Epidermal melanocyte (primary cell): ENCODE measurements around the gene TRAFD1.

Experiments
- DNase-seq: peaks from one replicate; pipeline ENCODE4 v3.0.0; 2011; ENCODE audit warnings: low spot score; ENCODE audit not compliant: insufficient read length

Gene TRAFD1

DNA sequence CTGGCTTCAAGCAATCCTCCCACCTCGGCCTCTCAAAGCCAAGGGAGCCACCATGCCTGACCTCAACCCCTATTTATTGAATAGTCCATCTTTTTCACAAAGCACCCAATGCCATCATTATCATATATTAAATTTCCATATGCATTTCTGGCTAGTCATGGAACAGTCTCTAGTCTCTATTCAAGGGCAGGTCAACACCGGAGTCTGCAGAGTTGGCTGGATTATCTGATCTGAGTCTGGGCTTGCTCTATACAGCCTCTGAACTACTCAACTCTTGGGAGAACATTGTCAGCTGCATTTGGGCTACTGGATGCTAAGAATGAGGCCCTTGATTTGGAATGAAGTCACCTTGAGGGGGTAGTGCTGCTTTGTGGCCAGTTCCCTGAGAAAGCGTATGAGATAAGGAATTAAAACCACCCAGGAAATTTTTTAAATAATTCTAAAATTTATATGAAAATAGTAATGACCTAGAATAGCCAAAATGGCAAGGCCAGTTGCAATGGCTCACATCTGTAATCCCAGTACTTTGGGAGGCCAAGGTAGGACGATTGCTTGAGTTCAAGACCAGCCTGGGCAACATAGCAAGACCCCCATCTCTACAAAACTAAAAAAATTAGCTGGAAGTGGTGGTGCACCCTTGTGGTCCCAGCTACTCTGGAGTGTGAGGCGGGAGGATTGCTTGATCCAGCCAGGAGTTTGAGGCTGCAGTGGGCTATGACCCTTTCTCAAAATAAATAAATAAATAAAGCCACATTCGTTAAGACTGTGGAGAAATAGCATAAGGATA, 9.9 kb upstream of the TRAFD1 start:
- DNase-seq, result no peak

GRCh38 chr12:112116232-112117060, 8.9 kb upstream of the TRAFD1 start:
- DNase-seq, result no peak

DNA sequence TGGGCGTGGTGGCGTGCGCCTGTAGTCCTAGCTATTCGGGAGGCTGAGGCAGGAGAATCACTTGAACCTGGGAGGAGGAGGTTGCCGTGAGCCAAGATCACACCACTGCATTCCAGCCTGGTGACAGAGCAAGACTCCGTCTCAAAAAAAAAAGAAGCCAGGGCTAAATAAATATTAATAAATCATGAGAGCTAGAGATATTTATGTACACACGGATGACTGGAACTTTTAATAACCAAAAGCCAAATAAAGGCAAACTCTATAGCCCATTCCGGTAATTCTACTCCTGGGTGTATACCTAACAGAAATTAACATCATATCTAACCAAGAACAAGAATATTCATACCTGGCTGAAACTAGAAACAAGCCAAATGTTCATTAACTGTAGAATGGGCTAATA, 7.7 kb upstream of the TRAFD1 start:
- no peak for DNase-seq

DNA sequence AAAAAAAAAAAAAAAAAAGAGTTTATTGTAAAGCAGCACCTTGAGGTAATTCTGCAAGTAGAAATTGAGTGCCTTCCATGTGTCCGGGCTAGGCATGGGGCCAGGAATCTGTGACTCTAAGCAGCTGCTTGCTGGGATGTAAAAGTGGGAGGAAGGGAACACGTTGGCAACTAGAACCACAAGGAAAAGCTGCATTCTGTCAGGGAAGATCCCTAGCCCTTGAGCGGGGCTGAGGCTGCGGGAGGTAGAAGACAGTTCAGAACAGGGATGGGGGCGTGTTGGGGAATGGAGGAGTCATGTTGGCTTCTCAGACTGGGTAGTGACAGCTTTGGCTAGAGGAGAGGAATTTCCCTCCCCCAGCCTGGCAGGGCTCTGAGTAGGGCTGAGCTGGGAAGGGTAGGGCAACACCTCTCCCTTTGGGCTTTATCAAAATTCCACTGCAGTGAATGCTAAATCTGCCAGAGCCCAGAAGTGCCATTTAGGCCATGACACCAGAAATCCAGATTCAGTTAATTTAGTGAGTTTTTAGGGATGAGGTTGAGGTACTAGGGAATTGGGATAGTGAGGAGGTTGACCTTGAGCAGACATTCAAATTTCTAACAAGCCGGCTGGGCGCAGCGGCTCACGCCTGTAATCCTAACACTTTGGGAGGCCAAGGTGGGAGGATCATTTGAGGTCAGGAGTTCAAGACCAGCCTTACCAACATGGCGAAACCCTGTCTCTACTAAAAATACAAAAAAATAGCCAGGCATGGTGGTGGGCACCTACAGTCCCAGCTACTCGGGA, 3.4 kb upstream of the TRAFD1 start:
- no peak for DNase-seq

GRCh38 chr12:112122823-112123690, 2.3 kb upstream of the TRAFD1 start:
- no peak for DNase-seq

GRCh38 chr12:112124918-112125249, 476 bp upstream of the TRAFD1 start:
- no peak for DNase-seq

GRCh38 chr12:112126000-112126438, 659 bp downstream of the TRAFD1 start:
- no peak for DNase-seq

- no peak for DNase-seq
These were observed 1.6 kb downstream of the TRAFD1 start for GRCh38 chr12:112126911-112127310.

DNA sequence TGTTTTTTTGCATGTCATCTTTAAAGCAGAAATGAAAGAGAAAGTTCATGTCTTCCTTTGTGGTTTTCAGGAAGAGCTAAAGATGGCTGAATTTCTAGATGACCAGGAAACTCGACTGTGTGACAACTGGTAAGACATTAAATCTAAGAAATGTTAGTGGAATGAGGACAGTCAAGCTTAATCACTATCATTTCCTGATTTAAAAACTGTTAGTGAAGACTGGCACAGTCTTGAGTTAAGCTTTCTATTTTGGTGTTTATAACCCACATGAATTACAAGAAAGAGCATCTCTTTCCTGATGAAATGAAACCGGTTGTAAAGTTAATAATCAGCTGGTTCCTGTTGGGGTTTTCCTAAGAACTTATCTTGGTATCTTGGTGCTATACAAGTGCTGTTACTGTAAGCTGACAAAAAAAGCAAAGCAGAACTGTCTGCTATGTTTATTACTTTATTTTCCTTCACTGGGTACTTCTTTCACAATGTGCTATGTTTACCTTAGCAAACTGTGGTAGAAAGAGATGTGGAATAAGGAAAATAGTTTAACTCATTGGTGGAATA, 5.2 kb downstream of the TRAFD1 start:
- no peak for DNase-seq

- no peak for DNase-seq
These were observed 6.3 kb downstream of the TRAFD1 start for GRCh38 chr12:112131686-112132085.

- DNase-seq, result no peak
These were observed 8.1 kb downstream of the TRAFD1 start for GRCh38 chr12:112133418-112133817.

DNA sequence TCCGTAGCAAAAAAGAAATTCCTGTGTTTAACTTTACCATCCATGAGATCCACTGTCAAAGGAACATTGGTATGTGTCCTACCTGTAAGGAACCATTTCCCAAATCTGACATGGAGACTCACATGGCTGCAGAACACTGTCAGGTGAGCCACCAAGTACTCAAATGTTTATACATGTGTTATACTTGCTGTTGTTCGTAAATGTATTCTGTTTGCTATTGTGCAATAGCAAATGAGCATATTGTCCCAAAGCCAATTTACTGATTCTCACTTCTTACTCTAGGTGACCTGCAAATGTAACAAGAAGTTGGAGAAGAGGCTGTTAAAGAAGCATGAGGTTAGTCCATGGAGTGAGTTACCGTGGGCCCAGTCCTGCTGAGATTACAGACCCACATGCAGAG, 9.4 kb downstream of the TRAFD1 start:
- no peak for DNase-seq

DNA sequence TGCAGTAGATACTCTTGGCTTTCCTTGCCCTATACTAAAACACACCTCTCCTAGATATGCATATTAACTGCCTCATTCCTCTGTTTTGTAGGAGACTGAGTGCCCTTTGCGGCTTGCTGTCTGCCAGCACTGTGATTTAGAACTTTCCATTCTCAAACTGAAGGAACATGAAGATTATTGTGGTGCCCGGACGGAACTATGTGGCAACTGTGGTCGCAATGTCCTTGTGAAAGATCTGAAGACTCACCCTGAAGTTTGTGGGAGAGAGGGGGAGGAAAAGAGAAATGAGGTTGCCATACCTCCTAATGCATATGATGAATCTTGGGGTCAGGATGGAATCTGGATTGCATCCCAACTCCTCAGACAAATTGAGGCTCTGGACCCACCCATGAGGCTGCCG, 15.4 kb downstream of the TRAFD1 start:
- no peak for DNase-seq

DNA sequence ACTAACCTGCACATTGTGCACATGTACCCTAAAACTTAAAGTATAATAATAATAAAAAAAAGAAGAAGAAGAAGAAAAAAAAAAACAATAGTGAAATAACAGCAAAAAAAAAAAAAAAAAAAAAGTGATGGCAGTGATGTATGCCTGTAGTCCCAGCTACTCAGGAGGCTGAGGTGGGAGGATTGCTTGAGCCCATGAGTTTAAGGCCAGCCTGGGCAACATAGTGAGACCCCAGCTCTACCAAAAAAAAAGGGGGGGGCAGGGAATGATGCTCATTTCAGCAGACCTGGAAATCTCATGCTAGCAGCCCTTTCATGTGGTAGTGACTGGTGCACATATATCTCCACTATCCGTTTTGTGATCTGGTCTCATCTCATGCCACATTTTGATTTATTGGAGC, 20.8 kb downstream of the TRAFD1 start:
- no peak for DNase-seq

GRCh38 chr12:112148031-112148513, 22.7 kb downstream of the TRAFD1 start:
- DNase-seq, result no peak

DNA sequence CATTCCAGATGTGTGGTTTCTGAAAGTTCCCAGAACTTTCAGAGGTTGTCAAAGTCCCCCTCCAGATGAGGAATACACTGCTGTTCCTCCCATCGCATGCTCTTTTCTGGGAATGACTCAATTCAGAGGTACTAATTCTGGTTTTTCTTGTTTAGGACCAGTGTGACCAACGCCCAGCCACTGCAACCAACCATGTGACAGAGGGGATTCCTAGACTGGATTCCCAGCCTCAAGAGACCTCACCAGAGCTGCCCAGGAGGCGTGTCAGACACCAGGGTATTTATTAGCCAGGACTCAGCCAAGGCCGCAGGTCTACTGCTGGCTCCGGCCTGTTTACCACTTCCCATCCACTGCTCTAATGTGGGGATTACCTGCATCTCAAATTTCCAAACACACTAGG, 24.2 kb downstream of the TRAFD1 start:
- DNase-seq, result no peak

DNA sequence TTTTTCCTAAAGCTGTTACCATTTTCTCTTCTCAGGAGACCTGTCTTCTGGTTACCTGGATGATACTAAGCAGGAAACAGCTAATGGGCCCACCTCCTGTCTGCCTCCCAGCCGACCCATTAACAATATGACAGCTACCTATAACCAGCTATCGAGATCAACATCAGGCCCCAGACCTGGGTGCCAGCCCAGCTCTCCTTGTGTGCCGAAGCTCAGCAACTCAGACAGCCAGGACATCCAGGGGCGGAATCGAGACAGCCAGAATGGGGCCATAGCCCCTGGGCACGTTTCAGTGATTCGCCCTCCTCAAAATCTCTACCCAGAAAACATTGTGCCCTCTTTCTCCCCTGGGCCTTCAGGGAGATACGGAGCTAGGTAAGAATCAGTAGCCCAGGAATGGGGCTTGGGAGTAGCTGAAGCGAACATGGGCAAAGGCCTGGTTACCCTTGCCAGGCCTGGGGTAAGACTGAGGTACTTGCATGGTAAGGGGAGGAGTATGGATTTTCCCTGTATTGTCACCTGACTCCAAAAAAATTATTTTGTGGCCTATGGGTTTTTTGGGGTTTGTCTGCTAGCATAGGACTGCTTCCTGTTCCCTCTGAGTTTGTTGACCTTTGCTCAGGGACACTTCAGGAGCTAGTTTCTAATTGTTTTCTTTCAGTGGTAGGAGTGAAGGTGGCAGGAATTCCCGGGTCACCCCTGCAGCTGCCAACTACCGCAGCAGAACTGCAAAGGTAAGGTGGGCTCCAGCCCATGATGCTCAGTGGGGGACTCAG, 26.6 kb downstream of the TRAFD1 start:
- no peak for DNase-seq

DNA sequence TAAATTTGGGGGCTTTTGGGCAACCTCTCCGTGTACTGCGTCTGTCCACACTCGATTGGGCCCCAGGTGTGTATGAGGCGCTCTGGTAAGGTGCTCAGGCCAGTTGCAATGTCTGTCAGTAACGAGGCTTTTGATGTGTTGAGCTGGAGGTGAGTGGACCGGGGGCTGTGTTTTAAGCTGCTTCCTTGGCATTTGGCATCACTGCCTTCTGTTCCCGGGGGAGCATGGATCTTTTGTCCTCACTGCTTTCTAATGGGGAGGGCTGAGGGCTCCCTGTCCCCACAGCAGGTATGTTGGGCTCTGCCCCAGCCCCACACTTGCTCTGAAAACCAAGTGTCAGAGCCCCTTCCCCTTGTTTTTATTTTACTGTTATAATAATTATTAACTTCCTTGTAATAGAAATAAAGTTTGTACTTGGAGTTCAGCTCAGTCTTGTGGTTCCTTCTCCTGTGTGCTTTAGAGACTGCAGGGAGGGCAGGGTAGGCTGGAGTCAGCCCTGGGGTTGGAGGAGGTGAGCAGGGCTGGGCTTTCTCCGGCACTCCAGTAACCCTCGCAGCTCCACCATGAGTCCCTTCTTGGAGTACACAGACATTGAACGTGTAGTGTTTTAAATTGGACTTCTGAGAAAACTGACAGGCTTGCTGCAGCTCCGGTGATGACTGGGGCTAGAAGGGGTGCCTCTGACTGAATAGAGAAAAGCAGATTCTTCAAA, 28.0 kb downstream of the TRAFD1 start:
- DNase-seq, result no peak

DNA sequence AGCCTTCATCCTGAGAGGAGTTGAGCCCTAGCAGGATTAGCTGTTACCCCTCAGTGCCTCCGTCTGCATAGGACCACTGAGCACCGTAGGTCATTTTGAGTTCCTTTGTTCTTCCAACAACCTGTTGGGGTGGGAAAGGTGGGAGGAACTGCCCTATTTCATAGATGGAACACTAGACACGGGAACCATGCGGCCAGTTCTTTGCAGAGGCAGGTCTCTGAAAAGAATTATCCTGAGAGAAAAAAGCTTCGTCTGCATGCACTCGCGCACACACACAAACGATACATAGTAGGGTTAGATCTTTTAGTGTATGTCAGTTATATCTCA, 28.5 kb downstream of the TRAFD1 start:
- no peak for DNase-seq
